NT2/D1 (cell line): ENCODE results near the gene SEMA3C.

Experiments used
- SUZ12 ChIP-seq: IDR thresholded peaks from 2 replicates; pipeline ENCODE4 v1.6.1; 2011; ENCODE audit not compliant: insufficient read length, insufficient read depth; ENCODE audit errors: extremely low read depth
- ZNF274 ChIP-seq: IDR thresholded peaks from 2 replicates; pipeline ENCODE4 v1.6.1; 2011; ENCODE audit warnings: mild to moderate bottlenecking, low read depth, low read length

- TF ChIP-seq ZNF274 (no peak), SUZ12 (no peak)
These were observed 27.1 kb upstream of the SEMA3C start for GRCh38 chr7:80945976-80946375.
